ENCODE data around the gene CBX4. TPM values are rescaled to one million over a fixed set of nuclear protein-coding genes. Genes with fewer than 3 reads are reported as not detected.

The CBX4 gene
- total RNA-seq, 1 donor from 2014 or later, result 16.9 TPM

DNA sequence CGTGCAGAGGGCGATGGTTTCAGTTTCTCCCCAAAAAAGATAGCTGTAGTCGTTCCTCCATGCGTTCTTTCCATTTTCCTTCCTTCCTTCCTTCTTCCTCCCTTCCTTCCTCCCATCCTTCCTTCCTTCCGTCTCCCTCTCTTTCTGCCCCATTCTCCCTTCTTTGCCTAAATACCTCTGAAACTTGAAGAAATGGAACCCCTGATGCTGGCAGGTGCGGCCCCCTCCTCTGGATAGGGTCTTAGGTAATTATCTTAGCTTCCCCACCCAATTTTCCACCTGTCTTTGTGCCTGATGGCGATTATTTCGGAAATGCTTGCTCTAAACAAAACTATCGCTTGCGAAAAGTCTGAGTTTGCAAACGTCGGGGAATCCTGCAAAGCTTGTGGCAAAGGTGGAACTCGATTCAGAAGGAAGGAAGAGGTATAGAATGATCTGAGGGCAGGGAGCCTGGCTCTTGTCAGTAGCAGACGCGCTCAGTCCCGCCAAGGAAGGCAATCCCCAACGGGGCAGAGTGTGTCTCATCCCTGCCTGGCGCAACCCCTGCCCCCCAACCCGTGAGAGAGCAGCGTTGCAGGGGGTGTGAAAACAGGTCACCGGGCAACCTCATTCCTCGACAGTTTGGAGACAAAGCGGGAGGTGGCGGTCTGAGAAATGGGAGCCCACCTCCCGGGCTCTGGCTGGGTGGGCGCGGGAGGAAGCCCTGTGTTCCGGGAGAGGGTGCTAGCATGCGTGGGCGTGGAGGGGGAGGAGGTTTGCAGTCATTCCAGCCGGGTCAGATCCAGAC, 39.5 kb downstream of the CBX4 start:
- no peak for DNase-seq (ENCODE audit: low read depth)
- no peak overlapping the region for H3K9ac ChIP-seq (ENCODE audit: low read length)
- peaks cover 68% of the 10 kb centered on the region for H3K27me3 ChIP-seq (ENCODE audit: insufficient read depth, low read length)
- H3K4me1 ChIP-seq (ENCODE audit: insufficient read depth, low read length), result peaks cover 39% of the 10 kb centered on the region
- peaks cover 14% of the 10 kb centered on the region for H3K9me3 ChIP-seq (ENCODE audit: insufficient read depth, low read depth, low read length)
- H3K27ac ChIP-seq (ENCODE audit: low read depth, low read length), result no peak overlapping the region
- no peak overlapping the region for H2AFZ ChIP-seq (ENCODE audit: low read depth, low read length)
- peak overlapping the region; percentile 27 for H3K4me3 Mint-ChIP-seq (ENCODE audit: unreplicated experiment)
- no peaks in the 10 kb centered on the region for H3K4me1 Mint-ChIP-seq (ENCODE audit: low read depth, unreplicated experiment)
- H3K9me3 Mint-ChIP-seq (ENCODE audit: unreplicated experiment), result peaks cover 27% of the 10 kb centered on the region
- H3K4me2 ChIP-seq (ENCODE audit: low read length), result peak overlapping the region; percentile 70
- FAIRE-seq, result no peak
- peaks cover 23% of the 10 kb centered on the region for H4K20me1 ChIP-seq (ENCODE audit: insufficient read depth, low read length)
- peak overlapping the region; percentile 69 for H3K27ac Mint-ChIP-seq (ENCODE audit: unreplicated experiment)
- H3K79me2 ChIP-seq (ENCODE audit: insufficient read depth, low read length), result peaks cover 6% of the 10 kb centered on the region
- H3K27me3 Mint-ChIP-seq (ENCODE audit: low read depth, unreplicated experiment), result peaks cover 48% of the 10 kb centered on the region
- H3K36me3 ChIP-seq (ENCODE audit: insufficient read depth, low read length), result no peaks in the 10 kb centered on the region
- H3K36me3 Mint-ChIP-seq (ENCODE audit: low read depth, unreplicated experiment), result peaks cover 2% of the 10 kb centered on the region
- H3K4me3 ChIP-seq (ENCODE audit: insufficient read depth, low read depth, low read length), result no peak overlapping the region
- no peak for TF ChIP-seq EZH2 (IDR thresholded peaks at IDR 0.05; ENCODE audit: insufficient read depth, low read length)
- TF ChIP-seq, protein P1, sequence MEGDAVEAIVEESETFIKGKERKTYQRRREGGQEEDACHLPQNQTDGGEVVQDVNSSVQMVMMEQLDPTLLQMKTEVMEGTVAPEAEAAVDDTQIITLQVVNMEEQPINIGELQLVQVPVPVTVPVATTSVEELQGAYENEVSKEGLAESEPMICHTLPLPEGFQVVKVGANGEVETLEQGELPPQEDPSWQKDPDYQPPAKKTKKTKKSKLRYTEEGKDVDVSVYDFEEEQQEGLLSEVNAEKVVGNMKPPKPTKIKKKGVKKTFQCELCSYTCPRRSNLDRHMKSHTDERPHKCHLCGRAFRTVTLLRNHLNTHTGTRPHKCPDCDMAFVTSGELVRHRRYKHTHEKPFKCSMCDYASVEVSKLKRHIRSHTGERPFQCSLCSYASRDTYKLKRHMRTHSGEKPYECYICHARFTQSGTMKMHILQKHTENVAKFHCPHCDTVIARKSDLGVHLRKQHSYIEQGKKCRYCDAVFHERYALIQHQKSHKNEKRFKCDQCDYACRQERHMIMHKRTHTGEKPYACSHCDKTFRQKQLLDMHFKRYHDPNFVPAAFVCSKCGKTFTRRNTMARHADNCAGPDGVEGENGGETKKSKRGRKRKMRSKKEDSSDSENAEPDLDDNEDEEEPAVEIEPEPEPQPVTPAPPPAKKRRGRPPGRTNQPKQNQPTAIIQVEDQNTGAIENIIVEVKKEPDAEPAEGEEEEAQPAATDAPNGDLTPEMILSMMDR (IDR thresholded peaks at IDR 0.05; ENCODE audit: insufficient read depth, low read depth, low read length), result no peak

DNA sequence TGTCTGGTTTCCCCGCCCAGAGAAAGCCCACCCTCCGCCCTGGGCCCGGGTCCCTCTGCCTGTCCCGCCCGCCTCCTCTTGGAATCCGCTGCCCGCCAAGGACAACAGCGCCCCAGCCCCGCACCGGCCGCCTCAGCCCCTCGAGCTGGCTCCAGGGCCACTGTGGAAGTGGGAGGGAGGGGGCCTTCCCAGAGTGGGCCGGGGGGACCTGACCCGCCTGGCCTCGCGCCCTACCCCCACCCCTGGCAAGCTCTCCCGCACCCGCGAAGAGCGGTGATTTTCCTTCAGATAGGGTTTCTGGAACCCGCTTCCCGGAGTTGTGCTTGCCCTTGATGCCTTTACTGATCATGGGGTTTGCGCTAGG, 40.1 kb downstream of the CBX4 start:
- Histone ChIP-seq H3K27ac (ENCODE audit: low read depth, low read length) (no peak overlapping the region), H2AFZ (ENCODE audit: low read depth, low read length) (no peak overlapping the region), H4K20me1 (ENCODE audit: insufficient read depth, low read length) (peaks cover 27% of the 10 kb centered on the region), H3K4me2 (ENCODE audit: low read length) (peak overlapping the region; percentile 30), H3K9ac (ENCODE audit: low read length) (no peak overlapping the region), H3K27me3 (ENCODE audit: insufficient read depth, low read length) (peaks cover 62% of the 10 kb centered on the region), H3K36me3 (ENCODE audit: insufficient read depth, low read length) (no peaks in the 10 kb centered on the region), H3K9me3 (ENCODE audit: insufficient read depth, low read depth, low read length) (peaks cover 14% of the 10 kb centered on the region), H3K79me2 (ENCODE audit: insufficient read depth, low read length) (peaks cover 6% of the 10 kb centered on the region), H3K4me1 (ENCODE audit: insufficient read depth, low read length) (peaks cover 36% of the 10 kb centered on the region), H3K4me3 (ENCODE audit: insufficient read depth, low read depth, low read length) (no peak overlapping the region)
- TF ChIP-seq EZH2 (IDR thresholded peaks at IDR 0.05; ENCODE audit: insufficient read depth, low read length), result peak; percentile 14
- TF ChIP-seq, protein P1 (IDR thresholded peaks at IDR 0.05; ENCODE audit: insufficient read depth, low read depth, low read length), result no peak
- Mint-ChIP-seq H3K4me1 (ENCODE audit: low read depth, unreplicated experiment) (no peaks in the 10 kb centered on the region), H3K4me3 (ENCODE audit: unreplicated experiment) (peak overlapping the region; percentile 68), H3K9me3 (ENCODE audit: unreplicated experiment) (peaks cover 22% of the 10 kb centered on the region), H3K27ac (ENCODE audit: unreplicated experiment) (peak overlapping the region; percentile 69), H3K27me3 (ENCODE audit: low read depth, unreplicated experiment) (peaks cover 45% of the 10 kb centered on the region), H3K36me3 (ENCODE audit: low read depth, unreplicated experiment) (peaks cover 2% of the 10 kb centered on the region)
- no peak for FAIRE-seq
- DNase-seq (ENCODE audit: low read depth), result no peak
